RCC 7860 (cell line): ENCODE data around the gene GMEB2.
"Not testable (repeated sequence)": the region's sequence is repeated elsewhere in the genome, so short reads cannot be mapped to it uniquely, and the experiment has no call there.

Experiments
- DNase-seq: peaks from one replicate; pipeline ENCODE4 v3.0.0-alpha.2; 2015; ENCODE audit warnings: low spot score
- FAIRE-seq: peaks from 2 replicates; lab custom pipeline; 2012; peaks lifted over from hg19 to GRCh38; lab: Jason Lieb, UNC

The GMEB2 gene

GRCh38 chr20:63562461-63563224 is 64.3 kb downstream of the GMEB2 start:
- no peak for FAIRE-seq
- DNase-seq: no peak

- DNase-seq: no peak
These were observed 65.1 kb downstream of the GMEB2 start for GRCh38 chr20:63561624-63562396.

GRCh38 chr20:63560856-63561609 is 65.9 kb downstream of the GMEB2 start:
- FAIRE-seq (no peak), DNase-seq (no peak)

More at GRCh38 chr20:63561624-63562396, 65.1 kb downstream of the GMEB2 start:
- no peak for FAIRE-seq

- DNase-seq: no peak
- no peak for FAIRE-seq
These were observed 66.5 kb downstream of the GMEB2 start for GRCh38 chr20:63560333-63560805.

GRCh38 chr20:63559485-63560332 is 67.2 kb downstream of the GMEB2 start:
- FAIRE-seq, DNase-seq: not testable (repeated sequence)

- no peak for FAIRE-seq
- no peak for DNase-seq
These were observed 68.0 kb downstream of the GMEB2 start for GRCh38 chr20:63558804-63559484.

GRCh38 chr20:63557481-63557891 is 69.4 kb downstream of the GMEB2 start:
- no peak for FAIRE-seq
- no peak for DNase-seq

- no peak for FAIRE-seq
These were observed 69.9 kb downstream of the GMEB2 start for GRCh38 chr20:63556873-63557478.

GRCh38 chr20:63555661-63556381 is 71.1 kb downstream of the GMEB2 start:
- no peak for DNase-seq
- no peak for FAIRE-seq

More at GRCh38 chr20:63556873-63557478, 69.9 kb downstream of the GMEB2 start:
- DNase-seq: no peak

- FAIRE-seq (no peak), DNase-seq (no peak)
These were observed 72.3 kb downstream of the GMEB2 start for GRCh38 chr20:63554361-63555278.

- no peak for FAIRE-seq
- DNase-seq: no peak
These were observed 73.0 kb downstream of the GMEB2 start, which contains the start of gene FNDC11 for GRCh38 chr20:63553933-63554290. FNDC11 (plus strand) TSS chr20:63554159; CDS start chr20:63555664, 1,505 bp downstream.

GRCh38 chr20:63553251-63553932 is 73.5 kb downstream of the GMEB2 start:
- FAIRE-seq (no peak), DNase-seq (peak; percentile 21)

- FAIRE-seq (no peak), DNase-seq (no peak)
These were observed 74.2 kb downstream of the GMEB2 start for GRCh38 chr20:63552481-63553249.

- FAIRE-seq (no peak), DNase-seq (no peak)
These were observed 75.8 kb downstream of the GMEB2 start for GRCh38 chr20:63551068-63551467.

- FAIRE-seq (no peak), DNase-seq (no peak)
These were observed 77.1 kb downstream of the GMEB2 start for GRCh38 chr20:63549679-63550282.

- FAIRE-seq (no peak), DNase-seq (no peak)
These were observed 77.9 kb downstream of the GMEB2 start for GRCh38 chr20:63549019-63549418.
